ES-I3 (cell line): ENCODE results near the gene ZNF683.
"Not testable (repeated sequence)": the region's sequence is repeated elsewhere in the genome, so short reads cannot be mapped to it uniquely, and the experiment has no call there.

Experiments used
- H3K36me3 ChIP-seq: 2 replicates; pipeline ENCODE4 v1.6.1; 2013; ENCODE audit warnings: mild to moderate bottlenecking, low read length, control low read depth, moderate library complexity; ENCODE audit not compliant: insufficient read depth
- H3K4me1 ChIP-seq: 2 replicates; pipeline ENCODE4 v1.6.1; 2013; ENCODE audit warnings: mild to moderate bottlenecking, control low read depth, low read length; ENCODE audit not compliant: insufficient read depth
- H3K9ac ChIP-seq: 2 replicates; pipeline ENCODE4 v1.6.1; 2013; ENCODE audit warnings: low read depth, mild to moderate bottlenecking, low read length, moderate library complexity
- H3K9me3 ChIP-seq: 2 replicates; pipeline ENCODE4 v1.6.1; 2013; ENCODE audit warnings: mild to moderate bottlenecking, low read length, moderate library complexity; ENCODE audit not compliant: control insufficient read depth, insufficient read depth

Gene ZNF683

GRCh38 chr1:26401891-26402290 lies 29.3 kb upstream of the ZNF683 start:
- Histone ChIP-seq H3K4me1 (no peaks in the 10 kb centered on the region), H3K9ac (no peak overlapping the region), H3K9me3 (no peaks in the 10 kb centered on the region), H3K36me3 (no peaks in the 10 kb centered on the region)

GRCh38 chr1:26399034-26399433 lies 26.5 kb upstream of the ZNF683 start:
- Histone ChIP-seq H3K36me3 (no peaks in the 10 kb centered on the region), H3K4me1 (no peaks in the 10 kb centered on the region), H3K9ac (no peak overlapping the region), H3K9me3 (no peaks in the 10 kb centered on the region)

- Histone ChIP-seq H3K36me3 (no peaks in the 10 kb centered on the region), H3K9me3 (no peaks in the 10 kb centered on the region), H3K9ac (no peak overlapping the region), H3K4me1 (no peaks in the 10 kb centered on the region)
Observed at GRCh38 chr1:26395754-26396153, 23.2 kb upstream of the ZNF683 start.

- no peaks in the 10 kb centered on the region for H3K36me3 ChIP-seq
- no peaks in the 10 kb centered on the region for H3K4me1 ChIP-seq
- no peak overlapping the region for H3K9ac ChIP-seq
- H3K9me3 ChIP-seq: no peaks in the 10 kb centered on the region
Observed at GRCh38 chr1:26391450-26391849, 18.9 kb upstream of the ZNF683 start.

- Histone ChIP-seq H3K36me3 (no peaks in the 10 kb centered on the region), H3K4me1 (peaks cover 5% of the 10 kb centered on the region; the same call in 1 of the 2 replicates), H3K9ac (no peak overlapping the region), H3K9me3 (no peaks in the 10 kb centered on the region)
Observed at GRCh38 chr1:26389604-26390247, 17.2 kb upstream of the ZNF683 start.

- peaks cover 5% of the 10 kb centered on the region; the same call in 1 of the 2 replicates for H3K4me1 ChIP-seq
- H3K9me3 ChIP-seq: no peaks in the 10 kb centered on the region
- no peaks in the 10 kb centered on the region for H3K36me3 ChIP-seq
- no peak overlapping the region for H3K9ac ChIP-seq
Observed at GRCh38 chr1:26388791-26389445, 16.4 kb upstream of the ZNF683 start.

GRCh38 chr1:26387447-26387846 lies 14.9 kb upstream of the ZNF683 start:
- H3K36me3 ChIP-seq: no peaks in the 10 kb centered on the region
- H3K9ac ChIP-seq: no peak overlapping the region
- peaks cover 5% of the 10 kb centered on the region; the same call in 1 of the 2 replicates for H3K4me1 ChIP-seq
- H3K9me3 ChIP-seq: no peaks in the 10 kb centered on the region

GRCh38 chr1:26385063-26385462 lies 12.5 kb upstream of the ZNF683 start:
- not testable (repeated sequence) for H3K36me3 ChIP-seq, H3K9ac ChIP-seq, H3K4me1 ChIP-seq, H3K9me3 ChIP-seq

- no peak overlapping the region for H3K9ac ChIP-seq
- no peaks in the 10 kb centered on the region for H3K36me3 ChIP-seq
- no peaks in the 10 kb centered on the region for H3K9me3 ChIP-seq
- peaks cover 5% of the 10 kb centered on the region; the same call in 1 of the 2 replicates for H3K4me1 ChIP-seq
Observed at GRCh38 chr1:26384076-26384475, 11.5 kb upstream of the ZNF683 start.

GRCh38 chr1:26378879-26379251 lies 6.3 kb upstream of the ZNF683 start:
- no peaks in the 10 kb centered on the region for H3K9me3 ChIP-seq
- no peaks in the 10 kb centered on the region for H3K36me3 ChIP-seq
- H3K4me1 ChIP-seq: peaks cover 20% of the 10 kb centered on the region; the same call in 1 of the 2 replicates
- no peak overlapping the region for H3K9ac ChIP-seq

GRCh38 chr1:26378088-26378878 lies 5.7 kb upstream of the ZNF683 start:
- no peaks in the 10 kb centered on the region for H3K36me3 ChIP-seq

GRCh38 chr1:26376050-26376449 lies 3.5 kb upstream of the ZNF683 start:
- no peaks in the 10 kb centered on the region for H3K9me3 ChIP-seq
- H3K4me1 ChIP-seq: peaks cover 20% of the 10 kb centered on the region; the same call in 1 of the 2 replicates
- no peaks in the 10 kb centered on the region for H3K36me3 ChIP-seq
- no peak overlapping the region for H3K9ac ChIP-seq

More at GRCh38 chr1:26378088-26378878, 5.7 kb upstream of the ZNF683 start:
- Histone ChIP-seq H3K4me1 (peaks cover 20% of the 10 kb centered on the region; the same call in 1 of the 2 replicates), H3K9ac (no peak overlapping the region), H3K9me3 (no peaks in the 10 kb centered on the region)

- no peaks in the 10 kb centered on the region for H3K36me3 ChIP-seq
- H3K9ac ChIP-seq: no peak overlapping the region
- peaks cover 20% of the 10 kb centered on the region; the same call in 1 of the 2 replicates for H3K4me1 ChIP-seq
- no peaks in the 10 kb centered on the region for H3K9me3 ChIP-seq
Observed at GRCh38 chr1:26375081-26375480, 2.5 kb upstream of the ZNF683 start.

- not testable (repeated sequence) for H3K36me3 ChIP-seq, H3K9me3 ChIP-seq, H3K9ac ChIP-seq
- peaks cover 20% of the 10 kb centered on the region; the same call in 1 of the 2 replicates for H3K4me1 ChIP-seq
Observed at GRCh38 chr1:26374361-26374760, 1.8 kb upstream of the ZNF683 start.
